HG03135 (cell line): ENCODE measurements around the gene SFRP5.

ENCODE experiments used
- ATAC-seq: cut with Tn5 transposase; IDR thresholded peaks from one replicate; pipeline ENCODE4 v1.9.1; 2021; ENCODE audit warnings: mild to moderate bottlenecking, moderate library complexity; ENCODE audit not compliant: unreplicated experiment

The SFRP5 gene

GRCh38 chr10:97771913-97772823, at the start of gene SFRP5:
TSS of gene SFRP5 (minus strand) at chr10:97771999. CDS start at chr10:97771833, 166 bp downstream.
- ATAC-seq = no peak

DNA sequence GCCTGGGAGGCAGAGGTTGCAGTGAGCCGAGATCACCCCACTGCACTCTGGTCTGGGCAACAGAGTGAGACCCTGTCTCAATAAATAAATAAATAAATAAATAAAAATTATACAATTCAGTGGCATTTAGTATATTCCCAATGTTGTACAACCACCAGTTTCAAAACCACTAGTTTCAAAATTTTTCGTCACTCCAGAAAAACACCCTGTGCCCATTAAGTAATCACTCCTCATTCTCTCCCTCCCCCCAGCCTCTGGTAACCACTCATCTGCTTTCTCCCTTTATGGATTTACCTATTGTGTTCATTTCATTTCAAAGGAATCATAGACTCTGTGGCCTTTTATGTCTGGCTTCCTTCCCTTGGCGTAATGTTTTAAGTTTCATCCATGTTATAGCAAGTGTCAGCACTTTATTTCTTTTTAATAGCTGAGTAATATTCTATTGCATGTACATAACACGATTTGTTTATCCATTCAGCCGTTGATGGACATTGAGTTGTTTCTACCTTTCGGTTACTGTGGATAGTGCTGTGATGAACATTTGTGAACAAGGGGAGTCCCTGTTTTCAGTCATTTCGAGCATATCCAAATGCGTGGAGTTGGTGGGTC, 48.4 kb upstream of the SFRP5 start:
- no peak for ATAC-seq

- no peak for ATAC-seq
Observed at GRCh38 chr10:97818572-97818971, 46.8 kb upstream of the SFRP5 start.

DNA sequence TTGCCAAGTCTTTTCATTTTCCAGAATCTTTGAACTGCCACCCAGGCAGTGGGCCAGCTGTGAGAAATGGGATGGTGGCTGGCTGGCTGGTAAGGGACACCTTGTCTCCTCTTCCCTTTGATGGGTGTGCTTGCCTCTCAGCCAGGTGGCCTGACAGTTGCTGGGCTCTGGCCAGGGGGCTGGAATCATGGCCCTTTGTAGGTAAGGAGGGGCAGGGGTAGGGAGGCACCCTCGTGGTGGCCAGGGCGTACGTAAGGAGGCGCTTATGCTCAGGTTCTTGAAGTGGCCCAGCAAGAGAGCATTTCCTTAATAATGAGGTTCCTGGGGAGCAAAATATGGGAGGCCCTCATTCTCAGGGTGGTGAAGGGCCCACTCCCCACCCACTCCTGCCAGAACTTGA, 44.8 kb upstream of the SFRP5 start:
- ATAC-seq = no peak

GRCh38 chr10:97814996-97815395, 43.2 kb upstream of the SFRP5 start:
- no peak for ATAC-seq

DNA sequence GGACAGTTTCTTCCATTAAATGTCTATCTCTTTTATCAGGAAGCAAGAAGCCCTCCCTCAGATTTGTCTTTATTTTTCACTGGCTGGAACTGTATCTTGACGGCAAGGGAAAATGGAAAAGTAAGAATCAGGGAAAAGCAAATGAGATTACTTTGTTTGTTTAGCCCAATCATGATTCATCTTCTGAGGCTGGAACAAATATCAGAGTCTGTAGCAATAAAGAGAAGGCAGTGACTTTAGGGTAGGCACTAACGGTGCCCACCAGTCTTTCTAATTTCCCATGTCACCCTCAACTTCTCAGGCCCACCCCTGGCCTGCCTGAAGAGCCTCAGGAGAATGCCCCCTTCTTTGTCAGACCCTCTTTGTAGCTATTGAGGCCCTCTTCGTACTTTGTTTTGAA, 41.5 kb upstream of the SFRP5 start:
- no peak for ATAC-seq

DNA sequence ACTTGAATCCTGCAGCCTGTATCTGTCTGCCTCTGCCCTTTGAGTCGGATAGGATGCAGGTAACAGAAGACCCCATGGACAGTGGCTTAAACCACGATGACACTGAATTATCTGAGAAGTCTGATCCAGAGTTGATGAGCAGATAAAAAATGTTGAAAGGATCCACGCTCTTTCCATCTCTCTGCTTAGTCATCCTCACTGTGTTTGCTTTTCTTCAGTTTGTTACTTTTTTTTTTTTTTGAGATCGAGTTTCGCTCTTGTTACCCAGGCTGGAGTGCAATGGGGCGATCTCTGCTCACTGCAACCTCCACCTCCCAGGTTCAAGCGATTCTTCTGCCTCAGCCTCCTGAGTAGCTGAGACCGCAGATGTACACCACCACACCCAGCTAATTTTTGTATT, 40.9 kb upstream of the SFRP5 start:
- ATAC-seq = no peak

DNA sequence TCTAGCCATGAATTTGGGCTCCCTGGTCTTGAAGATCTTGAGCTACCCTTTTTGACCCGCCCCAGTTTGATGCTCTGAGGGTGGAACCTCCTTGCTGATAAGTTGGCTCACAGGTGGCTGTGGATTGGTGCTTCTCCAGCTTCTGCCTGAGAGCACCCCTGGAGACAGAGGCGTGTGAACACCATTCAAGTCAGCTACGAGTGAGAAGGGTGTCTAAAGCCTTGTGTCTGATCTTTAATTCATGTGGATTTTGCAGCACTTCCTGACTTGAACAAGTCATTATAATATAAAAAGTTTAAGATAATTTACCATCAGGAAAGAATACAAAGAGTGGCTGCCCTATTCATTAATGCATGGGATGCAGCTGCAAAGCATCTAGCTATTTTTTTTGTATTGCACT, 40.2 kb upstream of the SFRP5 start:
- ATAC-seq = no peak

DNA sequence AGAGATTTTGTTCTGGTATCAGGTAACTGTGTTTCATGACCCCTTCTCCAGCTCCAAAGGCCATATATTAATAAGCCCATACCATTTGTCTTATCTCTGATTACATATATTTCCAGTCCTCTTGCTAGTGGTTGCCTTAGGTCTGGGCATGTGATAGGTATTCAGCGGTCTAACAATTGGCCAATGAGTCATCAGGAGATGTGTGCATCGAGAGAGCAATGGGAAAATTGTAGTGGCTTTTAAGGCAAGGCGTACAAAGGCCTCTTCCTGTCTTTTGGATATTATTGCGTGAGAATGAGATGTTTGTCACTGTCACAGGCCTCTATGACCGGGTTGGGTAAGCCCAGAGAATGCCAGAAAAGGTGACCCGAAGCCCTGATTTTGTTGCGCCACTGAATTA, 38.6 kb upstream of the SFRP5 start:
- no peak for ATAC-seq

- no peak for ATAC-seq
Observed at GRCh38 chr10:97805949-97806348, 34.1 kb upstream of the SFRP5 start.

- ATAC-seq = no peak
Observed at GRCh38 chr10:97805096-97805884, 33.5 kb upstream of the SFRP5 start.

- ATAC-seq = no peak
Observed at GRCh38 chr10:97801422-97801821, 29.6 kb upstream of the SFRP5 start.

DNA sequence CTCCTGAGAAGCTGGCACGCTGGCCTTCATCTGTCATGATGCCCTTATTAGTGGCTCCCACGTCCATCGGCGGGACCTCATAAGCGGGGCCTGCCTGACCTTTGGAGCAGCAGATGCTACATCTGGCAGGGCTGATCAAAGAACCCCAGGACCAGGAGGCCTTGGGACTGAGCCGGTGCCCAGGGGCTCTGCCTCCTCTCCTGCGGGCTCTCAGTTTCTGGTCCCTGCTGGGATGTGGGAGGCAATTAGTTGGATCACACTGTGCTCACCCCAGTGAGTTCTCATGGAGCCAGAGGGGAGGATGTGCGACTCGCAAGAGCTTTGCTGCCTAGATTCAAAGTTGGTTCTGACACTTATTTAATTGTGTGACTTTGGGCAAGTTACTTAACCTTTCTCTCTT, 28.7 kb upstream of the SFRP5 start:
- ATAC-seq = no peak

- ATAC-seq = no peak
Observed at GRCh38 chr10:97798958-97799610, 27.3 kb upstream of the SFRP5 start.

- no peak for ATAC-seq
Observed at GRCh38 chr10:97796651-97797050, 24.9 kb upstream of the SFRP5 start.

DNA sequence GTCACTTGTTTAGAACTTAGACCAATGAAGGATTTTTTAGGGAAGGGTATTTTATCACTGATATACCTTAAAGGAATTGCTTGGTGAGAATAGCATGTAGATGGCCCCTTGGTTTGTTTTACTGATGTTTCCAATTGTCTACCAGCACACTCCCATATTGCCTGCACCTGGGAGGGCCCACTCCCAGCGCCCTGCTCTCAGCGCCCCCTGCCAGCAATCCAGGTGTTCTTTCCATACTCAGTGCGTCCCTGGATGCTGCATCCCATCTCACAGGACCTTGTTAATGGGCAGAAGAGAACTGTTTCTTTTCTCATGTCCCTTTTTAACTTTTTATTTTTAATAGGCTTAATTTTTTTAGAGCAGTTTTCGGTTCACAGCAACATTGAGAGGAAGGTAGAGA, 24.1 kb upstream of the SFRP5 start:
- ATAC-seq = no peak

DNA sequence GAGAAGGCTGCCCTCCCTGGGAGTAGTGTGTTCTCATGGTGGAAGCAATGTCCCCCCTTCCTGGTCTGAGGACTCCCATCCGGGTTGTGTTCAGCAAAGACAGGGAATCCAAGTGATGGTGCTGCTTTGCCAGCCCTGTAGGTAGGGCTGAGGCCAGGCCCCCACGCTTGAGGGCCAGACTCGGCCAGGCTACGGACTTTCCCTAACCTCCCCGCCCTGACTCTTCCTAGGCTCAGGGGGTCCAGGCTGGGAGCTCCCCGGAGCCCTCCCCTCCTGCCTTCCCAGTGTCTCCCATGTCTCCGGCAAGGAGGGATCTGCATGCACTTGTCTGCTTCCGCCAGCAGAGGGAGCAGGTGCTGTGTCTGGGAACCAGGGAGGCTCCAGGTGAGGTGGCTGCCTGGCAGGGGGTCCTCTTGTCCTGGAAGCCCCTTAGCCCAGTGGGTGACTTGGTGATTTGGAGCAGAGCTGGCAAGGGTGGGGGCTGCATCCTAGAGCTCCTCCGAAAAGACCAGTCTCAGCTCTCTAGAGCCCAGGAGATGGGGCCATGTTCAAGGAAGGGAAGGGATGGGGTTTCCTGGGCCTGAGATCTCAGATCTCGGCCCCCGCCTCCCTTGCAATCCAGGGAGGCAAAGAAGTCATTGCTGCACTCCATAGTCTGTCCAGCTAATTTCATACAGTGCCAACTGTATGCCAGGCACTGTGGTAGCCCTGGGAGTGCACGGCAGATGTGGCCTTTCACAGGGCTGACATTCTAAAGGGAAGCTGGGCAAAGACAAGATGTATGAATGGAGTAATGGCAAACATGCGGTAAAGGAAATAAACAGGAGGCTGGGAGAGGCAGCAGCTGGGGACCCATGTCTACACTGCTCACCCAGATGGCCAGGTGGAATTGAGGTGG, 20.3 kb upstream of the SFRP5 start:
- ATAC-seq = no peak

DNA sequence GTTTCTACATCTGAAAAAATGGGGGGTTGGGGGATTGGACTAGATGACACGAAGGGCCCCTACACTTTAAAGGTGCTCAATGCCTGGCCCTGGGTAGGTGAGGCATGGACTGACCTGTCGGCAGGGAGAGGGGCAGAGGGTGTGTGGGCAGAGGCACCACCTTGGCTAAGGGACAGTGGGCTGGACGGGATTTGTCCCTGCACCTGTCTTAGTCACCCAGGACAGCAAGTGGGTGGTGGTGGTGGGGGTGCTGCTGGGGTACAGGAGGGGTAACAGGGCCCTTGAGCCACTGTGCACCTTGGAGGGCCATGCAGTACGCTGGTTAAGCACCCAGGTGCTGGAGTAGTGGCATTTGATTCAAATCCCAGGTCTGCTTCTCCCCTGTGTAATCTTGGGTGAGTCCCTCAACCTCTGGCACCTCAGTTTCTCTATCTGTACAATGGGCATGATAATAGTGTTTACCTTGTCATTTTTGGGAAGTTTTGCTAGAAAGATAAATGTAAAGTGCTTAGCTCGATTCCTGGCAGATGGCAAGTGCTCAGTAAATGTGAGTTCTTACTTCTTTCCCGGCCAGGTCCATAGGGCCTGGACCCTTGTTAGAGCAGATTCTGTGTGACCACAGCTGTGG, 18.1 kb upstream of the SFRP5 start:
- ATAC-seq = no peak

DNA sequence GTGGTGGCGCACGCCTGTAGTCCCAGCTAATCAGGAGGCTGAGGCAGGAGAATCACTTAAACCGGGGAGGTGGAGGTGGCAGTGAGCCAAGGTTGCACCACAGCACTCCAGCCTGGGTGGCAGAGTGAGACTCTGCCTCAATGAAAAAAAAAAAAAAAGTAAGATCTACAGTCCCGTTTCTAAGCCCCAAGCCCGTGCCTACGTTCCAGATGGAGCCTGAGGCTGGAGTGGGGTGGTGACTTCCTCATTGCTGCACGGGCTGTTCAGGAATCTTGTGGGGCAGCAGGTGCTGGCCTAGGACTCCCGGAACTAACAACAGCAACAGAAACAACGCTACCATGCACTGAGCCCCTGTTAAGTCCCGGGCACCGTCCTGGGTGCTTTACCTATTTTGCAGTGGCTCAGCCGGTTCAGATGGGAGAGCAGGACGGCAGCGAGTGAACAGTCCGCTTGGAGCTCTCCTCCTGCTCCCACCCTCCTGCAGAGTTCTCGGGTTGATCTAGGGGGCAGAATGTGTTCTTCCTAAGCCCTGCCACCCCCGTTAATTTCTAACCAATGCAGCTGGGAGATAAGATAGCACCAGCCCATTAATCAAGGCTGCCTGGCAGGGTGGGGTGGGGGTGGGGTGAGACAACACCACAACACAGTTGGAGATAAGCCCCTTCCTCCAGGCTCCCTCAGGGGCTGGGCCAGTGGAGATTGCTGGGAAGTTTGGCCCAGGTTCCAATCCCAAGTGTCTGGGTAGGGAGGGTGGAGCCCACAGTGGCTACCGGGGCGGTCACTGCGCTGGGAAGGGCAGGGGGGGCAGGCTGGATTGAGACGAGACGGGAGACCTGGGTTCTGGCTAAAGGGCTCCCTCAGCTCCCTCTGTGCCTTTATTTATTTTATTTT, 17.0 kb upstream of the SFRP5 start:
- no peak for ATAC-seq
